HEK293 (cell line): Measurements from ENCODE around the gene UBE2D3.
A peak's percentile ranks its signal among the peaks of the same experiment; 100 is the strongest.

Experiments used
- CTCF ChIA-PET: fragments of 350-600 bp; formaldehyde crosslinking; extraction: SDS; loops from one replicate; lab custom pipeline; 2021; ENCODE audit warnings: antibody characterized with exemption; lab: Yijun Ruan, JAX
- POLR2A ChIA-PET: fragments of 300-600 bp; formaldehyde crosslinking; extraction: SDS; loops from one replicate; lab custom pipeline; 2020; ENCODE audit warnings: antibody characterized with exemption, inconsistent platforms; lab: Yijun Ruan, JAX
- H3K27ac ChIP-seq: fragments of 200-500 bp; sonication (Bioruptor generic); 2 replicates; pipeline ENCODE4 v1.5.1; 2014; ENCODE audit warnings: low read depth, low read length, control low read depth, inconsistent platforms; ENCODE audit errors: extremely low read depth
- H3K36me3 ChIP-seq, 2 experiments: fragments of 200-500 bp in 1 of 2; sonication (Bioruptor generic) in 1 of 2; 1 replicate in 1 of 2; 2 replicates in 1 of 2; pipeline ENCODE4 v1.5.1; 2014 to 2017; ENCODE audit warnings: inconsistent platforms in 2 of 2, low read length in 2 of 2; ENCODE audit not compliant: control insufficient read depth in 2 of 2, insufficient read depth in 1 of 2
- H3K4me1 ChIP-seq: fragments of 200-500 bp; sonication (Bioruptor generic); 2 replicates; pipeline ENCODE4 v1.5.1; 2014; ENCODE audit warnings: mild to moderate bottlenecking, low read length, inconsistent platforms; ENCODE audit not compliant: control insufficient read depth, insufficient read depth
- H3K4me3 ChIP-seq: 2 replicates; pipeline ENCODE4 v1.5.1; 2011; ENCODE audit warnings: low read depth, mild to moderate bottlenecking, control low read depth, low read length, moderate library complexity
- H3K9me3 ChIP-seq: fragments of 200-500 bp; sonication (Bioruptor generic); 2 replicates; pipeline ENCODE4 v1.5.1; 2014; ENCODE audit warnings: low read depth, low read length, inconsistent platforms; ENCODE audit not compliant: control insufficient read depth, insufficient read depth
- CTCF ChIP-seq: fragments of 450-650 bp; formaldehyde crosslinking; IDR thresholded peaks from 2 replicates; pipeline ENCODE4 v1.5.1; 2016; ENCODE audit warnings: missing biosample characterization, missing genetic modification characterization
- KLF10 ChIP-seq: fragments of 450-650 bp; IDR thresholded peaks from 2 replicates; pipeline ENCODE4 v1.5.1; 2018; ENCODE audit warnings: missing biosample characterization, mild to moderate bottlenecking, missing genetic modification characterization
- PRDM2 ChIP-seq: fragments of 450-650 bp; formaldehyde crosslinking; IDR thresholded peaks from 2 replicates; pipeline ENCODE4 v1.5.1; 2016; ENCODE audit warnings: missing biosample characterization, missing genetic modification characterization, borderline replicate concordance
- YY2 ChIP-seq: fragments of 450-650 bp; formaldehyde crosslinking; IDR thresholded peaks from 2 replicates; pipeline ENCODE4 v1.5.1; 2016; ENCODE audit warnings: missing biosample characterization, missing genetic modification characterization
- ZBTB20 ChIP-seq: fragments of 450-650 bp; formaldehyde crosslinking; IDR thresholded peaks from 2 replicates; pipeline ENCODE4 v1.5.1; 2016; ENCODE audit warnings: missing biosample characterization, missing genetic modification characterization
- ZBTB21 ChIP-seq: fragments of 450-650 bp; formaldehyde crosslinking; IDR thresholded peaks from 2 replicates; pipeline ENCODE4 v1.5.1; 2017; ENCODE audit warnings: missing biosample characterization, missing genetic modification characterization
- ZFP37 ChIP-seq: fragments of 450-650 bp; formaldehyde crosslinking; IDR thresholded peaks from 2 replicates; pipeline ENCODE4 v1.5.1; 2016; ENCODE audit warnings: missing biosample characterization, missing genetic modification characterization
- ZFP69B ChIP-seq: fragments of 450-650 bp; formaldehyde crosslinking; IDR thresholded peaks from 2 replicates; pipeline ENCODE4 v1.5.1; 2016; ENCODE audit warnings: missing biosample characterization, missing genetic modification characterization
- ZNF121 ChIP-seq: fragments of 450-650 bp; formaldehyde crosslinking; IDR thresholded peaks from 2 replicates; pipeline ENCODE4 v1.5.1; 2016; ENCODE audit warnings: missing biosample characterization, missing genetic modification characterization
- ZNF138 ChIP-seq: fragments of 450-650 bp; formaldehyde crosslinking; IDR thresholded peaks from 2 replicates; pipeline ENCODE4 v1.5.1; 2016; ENCODE audit warnings: missing biosample characterization, missing genetic modification characterization, borderline replicate concordance
- ZNF19 ChIP-seq: fragments of 450-650 bp; formaldehyde crosslinking; IDR thresholded peaks from 2 replicates; pipeline ENCODE4; 2016; ENCODE audit warnings: missing biosample characterization, missing genetic modification characterization, low read depth
- ZNF248 ChIP-seq: fragments of 450-650 bp; formaldehyde crosslinking; IDR thresholded peaks from 2 replicates; pipeline ENCODE4 v1.5.1; 2017; ENCODE audit warnings: missing biosample characterization, missing genetic modification characterization
- ZNF292 ChIP-seq: fragments of 450-650 bp; formaldehyde crosslinking; IDR thresholded peaks from 2 replicates; pipeline ENCODE4 v1.5.1; 2016; ENCODE audit warnings: low read depth, missing biosample characterization, missing genetic modification characterization, borderline replicate concordance
- ZNF423 ChIP-seq: fragments of 450-650 bp; formaldehyde crosslinking; IDR thresholded peaks from 2 replicates; pipeline ENCODE4 v1.5.1; 2016; ENCODE audit warnings: missing biosample characterization, missing genetic modification characterization
- ZNF449 ChIP-seq: fragments of 450-650 bp; formaldehyde crosslinking; IDR thresholded peaks from 2 replicates; pipeline ENCODE4 v1.5.1; 2017; ENCODE audit warnings: missing biosample characterization, mild to moderate bottlenecking, missing genetic modification characterization, moderate library complexity
- ZNF48 ChIP-seq: fragments of 450-650 bp; formaldehyde crosslinking; IDR thresholded peaks from 2 replicates; pipeline ENCODE4 v1.5.1; 2016; ENCODE audit warnings: missing biosample characterization, missing genetic modification characterization
- ZNF660 ChIP-seq: fragments of 450-650 bp; IDR thresholded peaks from 2 replicates; pipeline ENCODE4 v1.5.1; 2018; ENCODE audit warnings: missing biosample characterization, mild to moderate bottlenecking, missing genetic modification characterization
- ZNF747 ChIP-seq: fragments of 450-650 bp; formaldehyde crosslinking; IDR thresholded peaks from 2 replicates; pipeline ENCODE4 v1.5.1; 2016; ENCODE audit warnings: missing biosample characterization, missing genetic modification characterization
- ZNF76 ChIP-seq: fragments of 450-650 bp; formaldehyde crosslinking; IDR thresholded peaks from 2 replicates; pipeline ENCODE4; 2016; ENCODE audit warnings: low read depth, missing biosample characterization, missing genetic modification characterization, borderline replicate concordance
- ZSCAN16 ChIP-seq: fragments of 450-650 bp; formaldehyde crosslinking; IDR thresholded peaks from 2 replicates; pipeline ENCODE4 v1.5.1; 2016; ENCODE audit warnings: missing biosample characterization, missing genetic modification characterization
- ZSCAN30 ChIP-seq: fragments of 450-650 bp; IDR thresholded peaks from 2 replicates; pipeline ENCODE4 v1.5.1; 2018; ENCODE audit warnings: missing biosample characterization, mild to moderate bottlenecking, missing genetic modification characterization, moderate library complexity
- ZSCAN5A ChIP-seq: fragments of 450-650 bp; formaldehyde crosslinking; IDR thresholded peaks from 2 replicates; pipeline ENCODE4 v1.5.1; 2016; ENCODE audit warnings: missing biosample characterization, missing genetic modification characterization
- ZXDB ChIP-seq: fragments of 450-650 bp; formaldehyde crosslinking; IDR thresholded peaks from 2 replicates; pipeline ENCODE4 v1.5.1; 2016; ENCODE audit warnings: missing biosample characterization, missing genetic modification characterization

The UBE2D3 gene

GRCh38 chr4:102868153-102868780 is 40.9 kb upstream of the UBE2D3 start:
- H3K4me1 ChIP-seq = no peaks in the 10 kb centered on the region
- TF ChIP-seq ZSCAN30 (peak; percentile 14; the same call in 1 of the 2 replicates), ZNF660 (tag by site-specific recombination) (0 out of 2 replicates have a peak, but pooled peaks have one; percentile 58), CTCF (tag by site-specific recombination) (no peak), ZNF121 (tag by site-specific recombination) (no peak), ZBTB20 (tag by site-specific recombination) (0 out of 2 replicates have a peak, but pooled peaks have one; percentile 39), ZXDB (peak; percentile 11; the same call in 1 of the 2 replicates), ZSCAN5A (tag by site-specific recombination) (no peak), ZFP37 (tag by site-specific recombination) (0 out of 2 replicates have a peak, but pooled peaks have one; percentile 17), ZNF48 (tag by site-specific recombination) (no peak), ZNF76 (tag by site-specific recombination) (no peak), ZNF423 (peak; percentile 22; the same call in 1 of the 2 replicates), PRDM2 (tag by site-specific recombination) (no peak), ZSCAN16 (tag by site-specific recombination) (no peak), ZFP69B (tag by site-specific recombination) (0 out of 2 replicates have a peak, but pooled peaks have one; percentile 52), ZNF449 (tag by site-specific recombination) (no peak), KLF10 (tag by site-specific recombination) (no peak), ZNF138 (no peak), YY2 (tag by site-specific recombination) (no peak), ZBTB21 (tag by site-specific recombination) (0 out of 2 replicates have a peak, but pooled peaks have one; percentile 56), ZNF292 (tag by site-specific recombination) (no peak), ZNF747 (no peak), ZNF248 (no peak), ZNF19 (no peak)

More at GRCh38 chr4:102868153-102868780, 40.9 kb upstream of the UBE2D3 start:
- peaks cover 0 to 6% of the 10 kb centered on the region in 2 experiments; a peak in 2 of 3 replicates for H3K36me3 ChIP-seq
- H3K9me3 ChIP-seq = no peaks in the 10 kb centered on the region
- ChIA-PET POLR2A (interaction anchor here (1.2 to 2.4 kb wide), 3 partner anchors 40 to 248 kb away, joined by 6 to 61 read pairs (median 8); partner anchors contain the start of genes MANBA and UBE2D3), CTCF (interaction anchor here (0.7 kb wide), 1 partner anchor 572 kb away, joined by 3 read pairs; no protein-coding TSS in a partner anchor)
- H3K4me3 ChIP-seq = peak overlapping the region; percentile 31
- peak overlapping the region; percentile 84 for H3K27ac ChIP-seq
